Stimulated activated naive CD4-positive, alpha-beta T cell (primary cell): ENCODE results near the gene RIC3.

Experiments
- DNase-seq, 6 experiments: peaks; one replicate each; lab custom pipeline; 2025; lab: John Stamatoyannopoulos, UW

RIC3 gene

GRCh38 chr11:8087185-8087584 lies 81.6 kb downstream of the RIC3 start:
- DNase-seq = no peak

GRCh38 chr11:8086571-8086970 lies 82.3 kb downstream of the RIC3 start:
- no peak for DNase-seq

GRCh38 chr11:8086001-8086479 lies 82.8 kb downstream of the RIC3 start:
- no peak for DNase-seq

GRCh38 chr11:8085011-8085645 lies 83.7 kb downstream of the RIC3 start:
- DNase-seq = no peak

- no peak for DNase-seq
Measured at GRCh38 chr11:8084352-8084751, 84.5 kb downstream of the RIC3 start.

- no peak for DNase-seq
Measured at GRCh38 chr11:8083871-8084281, 84.9 kb downstream of the RIC3 start.

- no peak for DNase-seq
Measured at GRCh38 chr11:8083088-8083395, 85.8 kb downstream of the RIC3 start.

- no peak for DNase-seq
Measured at GRCh38 chr11:8082391-8083087, 86.3 kb downstream of the RIC3 start.

GRCh38 chr11:8081591-8082250 lies 87.1 kb downstream of the RIC3 start:
- no peak for DNase-seq

- DNase-seq = no peak
Measured at GRCh38 chr11:8080674-8081590, 87.9 kb downstream of the RIC3 start, which contains the start of gene TUB. TUB (plus strand) TSS chr11:8081211; CDS start chr11:8081511, 300 bp downstream.

- no peak for DNase-seq
Measured at GRCh38 chr11:8080069-8080670, 88.7 kb downstream of the RIC3 start.

GRCh38 chr11:8079111-8079675 lies 89.6 kb downstream of the RIC3 start:
- no peak for DNase-seq

GRCh38 chr11:8075119-8075726 lies 93.6 kb downstream of the RIC3 start:
- no peak for DNase-seq

GRCh38 chr11:8071616-8072581 lies 96.9 kb downstream of the RIC3 start:
- DNase-seq = no peak

- DNase-seq = no peak
Measured at GRCh38 chr11:8070417-8071115, 98.3 kb downstream of the RIC3 start.

GRCh38 chr11:8069771-8070170 lies 99.1 kb downstream of the RIC3 start:
- DNase-seq = no peak

GRCh38 chr11:8068605-8069221 lies 100.1 kb downstream of the RIC3 start:
- DNase-seq = no peak

GRCh38 chr11:8067929-8068575 lies 100.8 kb downstream of the RIC3 start:
- DNase-seq = no peak
